ENCODE results near the gene SMIM3.

The SMIM3 gene

GRCh38 chr5:150785950-150786349 lies 7.4 kb downstream of the SMIM3 start:
- Histone ChIP-seq H3K9me3 (replicated peaks; ENCODE audit: insufficient read depth, low read length) (no peaks in the 10 kb centered on the region), H3F3A (ENCODE audit: insufficient read depth, low read length) (no peaks in the 10 kb centered on the region), H4K20me1 (ENCODE audit: insufficient read depth, low read length) (no peaks in the 10 kb centered on the region), H3K4me1 (ENCODE audit: low read length) (no peaks in the 10 kb centered on the region), H3K9me2 (replicated peaks; ENCODE audit: insufficient read depth, low read length) (no peaks in the 10 kb centered on the region), H3K27ac (ENCODE audit: low read length) (no peak overlapping the region), H3K36me3 (replicated peaks; ENCODE audit: insufficient read depth, low read length) (no peaks in the 10 kb centered on the region), H3K9ac (ENCODE audit: low read length) (no peak overlapping the region), H2AFZ (ENCODE audit: low read length) (no peak overlapping the region), H3K4me2 (ENCODE audit: low read depth, low read length) (no peak overlapping the region), H3K4me3 (ENCODE audit: low read length) (no peak overlapping the region), H3K79me2 (ENCODE audit: low read length) (no peaks in the 10 kb centered on the region), H3K27me3 (replicated peaks; ENCODE audit: insufficient read depth, low read length) (no peaks in the 10 kb centered on the region)
- no peak for DNase-seq
- no peak for TF ChIP-seq EZH2phosphoT487 (IDR thresholded peaks at IDR 0.05; ENCODE audit: low read length)
- TF ChIP-seq EZH2 (optimal IDR thresholded peaks at IDR 0.05; ENCODE audit: low read depth, low read length), result no peak

- Histone ChIP-seq H3K36me3 (replicated peaks; ENCODE audit: insufficient read depth, low read length) (no peaks in the 10 kb centered on the region), H3K79me2 (ENCODE audit: low read length) (no peaks in the 10 kb centered on the region), H3K4me2 (ENCODE audit: low read depth, low read length) (no peak overlapping the region), H3K9me2 (replicated peaks; ENCODE audit: insufficient read depth, low read length) (no peaks in the 10 kb centered on the region), H3K4me3 (ENCODE audit: low read length) (no peak overlapping the region), H3K27ac (ENCODE audit: low read length) (no peak overlapping the region), H4K20me1 (ENCODE audit: insufficient read depth, low read length) (no peaks in the 10 kb centered on the region), H3K4me1 (ENCODE audit: low read length) (no peaks in the 10 kb centered on the region), H3K27me3 (replicated peaks; ENCODE audit: insufficient read depth, low read length) (no peaks in the 10 kb centered on the region), H3K9ac (ENCODE audit: low read length) (no peak overlapping the region), H3F3A (ENCODE audit: insufficient read depth, low read length) (no peaks in the 10 kb centered on the region), H3K9me3 (replicated peaks; ENCODE audit: insufficient read depth, low read length) (no peaks in the 10 kb centered on the region), H2AFZ (ENCODE audit: low read length) (no peak overlapping the region)
- DNase-seq, result no peak
- TF ChIP-seq EZH2 (optimal IDR thresholded peaks at IDR 0.05; ENCODE audit: low read depth, low read length), result no peak
- no peak for TF ChIP-seq EZH2phosphoT487 (IDR thresholded peaks at IDR 0.05; ENCODE audit: low read length)
- TF ChIP-seq CTCF (IDR thresholded peaks at IDR 0.05; ENCODE audit: low read length), result no peak
Observed at GRCh38 chr5:150786876-150787275, 8.3 kb downstream of the SMIM3 start.

GRCh38 chr5:150787656-150788055 lies 9.1 kb downstream of the SMIM3 start:
- Histone ChIP-seq H3K4me2 (ENCODE audit: low read depth, low read length) (no peak overlapping the region), H3K9me3 (replicated peaks; ENCODE audit: insufficient read depth, low read length) (no peaks in the 10 kb centered on the region), H3K9ac (ENCODE audit: low read length) (no peak overlapping the region), H4K20me1 (ENCODE audit: insufficient read depth, low read length) (no peaks in the 10 kb centered on the region), H3K4me3 (ENCODE audit: low read length) (no peak overlapping the region), H3K27me3 (replicated peaks; ENCODE audit: insufficient read depth, low read length) (no peaks in the 10 kb centered on the region), H2AFZ (ENCODE audit: low read length) (no peak overlapping the region), H3K27ac (ENCODE audit: low read length) (no peak overlapping the region), H3K9me2 (replicated peaks; ENCODE audit: insufficient read depth, low read length) (no peaks in the 10 kb centered on the region), H3K4me1 (ENCODE audit: low read length) (no peaks in the 10 kb centered on the region), H3F3A (ENCODE audit: insufficient read depth, low read length) (no peaks in the 10 kb centered on the region), H3K36me3 (replicated peaks; ENCODE audit: insufficient read depth, low read length) (no peaks in the 10 kb centered on the region), H3K79me2 (ENCODE audit: low read length) (no peaks in the 10 kb centered on the region)
- TF ChIP-seq CTCF (IDR thresholded peaks at IDR 0.05; ENCODE audit: low read length), result no peak
- TF ChIP-seq EZH2 (optimal IDR thresholded peaks at IDR 0.05; ENCODE audit: low read depth, low read length), result no peak
- no peak for TF ChIP-seq EZH2phosphoT487 (IDR thresholded peaks at IDR 0.05; ENCODE audit: low read length)
- DNase-seq, result no peak

- Histone ChIP-seq H2AFZ (ENCODE audit: low read length) (no peak overlapping the region), H3K36me3 (replicated peaks; ENCODE audit: insufficient read depth, low read length) (no peaks in the 10 kb centered on the region), H3K4me3 (ENCODE audit: low read length) (no peak overlapping the region), H3F3A (ENCODE audit: insufficient read depth, low read length) (no peaks in the 10 kb centered on the region), H3K79me2 (ENCODE audit: low read length) (no peaks in the 10 kb centered on the region), H3K27ac (ENCODE audit: low read length) (no peak overlapping the region), H3K4me2 (ENCODE audit: low read depth, low read length) (no peak overlapping the region), H4K20me1 (ENCODE audit: insufficient read depth, low read length) (no peaks in the 10 kb centered on the region), H3K9me2 (replicated peaks; ENCODE audit: insufficient read depth, low read length) (no peaks in the 10 kb centered on the region), H3K9ac (ENCODE audit: low read length) (no peak overlapping the region), H3K27me3 (replicated peaks; ENCODE audit: insufficient read depth, low read length) (no peaks in the 10 kb centered on the region), H3K4me1 (ENCODE audit: low read length) (no peaks in the 10 kb centered on the region), H3K9me3 (replicated peaks; ENCODE audit: insufficient read depth, low read length) (no peaks in the 10 kb centered on the region)
- no peak for DNase-seq
- TF ChIP-seq EZH2phosphoT487 (IDR thresholded peaks at IDR 0.05; ENCODE audit: low read length) (no peak), CTCF (IDR thresholded peaks at IDR 0.05; ENCODE audit: low read length) (no peak), EZH2 (optimal IDR thresholded peaks at IDR 0.05; ENCODE audit: low read depth, low read length) (no peak)
Observed at GRCh38 chr5:150788977-150789376, 10.4 kb downstream of the SMIM3 start.
